IMR-90 (cell line): ENCODE data around the gene C17orf50. TPM values are rescaled to one million over a fixed set of nuclear protein-coding genes. Genes with fewer than 3 reads are reported as not detected.

Experiments used
- ATAC-seq: fragments of 200-7000 bp; cut with Tn5 transposase; 2 replicates; pipeline ENCODE4 v1.9.1; 2020; ENCODE audit warnings: low read depth, mild to moderate bottlenecking, moderate library complexity
- BruUV-seq: library from RNA; stranded (reverse); fragments of 400-500 nt; replicated peaks from 2 replicates; lab custom pipeline; 2021; lab: Mats Ljungman, UMichigan
- CTCF ChIA-PET: fragments of 300-600 bp; formaldehyde crosslinking; extraction: SDS; loops from one replicate; lab custom pipeline; 2021; ENCODE audit warnings: antibody characterized with exemption; lab: Yijun Ruan, JAX
- POLR2A ChIA-PET: fragments of 300-600 bp; sonication (Branson Sonifier 250); formaldehyde crosslinking; loops from one replicate; lab custom pipeline; 2022; ENCODE audit warnings: antibody characterized with exemption; ENCODE audit not compliant: unreplicated experiment; lab: Charles Lee
- DNase-seq: peaks from one replicate; pipeline ENCODE4 v3.0.0; 2013
- H2AFZ ChIP-seq: replicated peaks from 2 replicates; pipeline ENCODE3; 2013; ENCODE audit warnings: low read length, mild to moderate bottlenecking; ENCODE audit not compliant: poor library complexity
- H2AK5ac ChIP-seq: 2 replicates; pipeline ENCODE4 v1.6.1; 2013; ENCODE audit warnings: low read depth, low read length, inconsistent platforms
- H2AK9ac ChIP-seq: replicated peaks from 2 replicates; pipeline ENCODE3; 2013; ENCODE audit warnings: mild to moderate bottlenecking, low read depth, low read length, moderate library complexity; ENCODE audit not compliant: poor library complexity
- H2BK120ac ChIP-seq: 2 replicates; pipeline ENCODE4 v1.6.1; 2013; ENCODE audit warnings: low read depth, low read length, inconsistent platforms
- H2BK15ac ChIP-seq: 3 replicates; pipeline ENCODE4 v1.6.1; 2013; ENCODE audit warnings: low read depth, low read length, inconsistent platforms
- H2BK20ac ChIP-seq: 2 replicates; pipeline ENCODE4 v1.6.1; 2013; ENCODE audit warnings: low read depth, mild to moderate bottlenecking, inconsistent platforms, low read length, moderate library complexity
- H2BK5ac ChIP-seq: 2 replicates; pipeline ENCODE4 v1.6.1; 2013; ENCODE audit warnings: mild to moderate bottlenecking, low read depth, low read length, inconsistent platforms; ENCODE audit not compliant: poor library complexity, severe bottlenecking
- H3K14ac ChIP-seq: replicated peaks from 2 replicates; pipeline ENCODE4 v1.6.1; 2013; ENCODE audit warnings: low read depth, low read length, inconsistent platforms
- H3K18ac ChIP-seq: 2 replicates; pipeline ENCODE4 v1.6.1; 2013; ENCODE audit warnings: low read depth, low read length, control low read depth
- H3K23ac ChIP-seq: 2 replicates; pipeline ENCODE4 v1.6.1; 2013; ENCODE audit warnings: low read depth, low read length, inconsistent platforms
- H3K27ac ChIP-seq: 2 replicates; pipeline ENCODE4 v1.5.1; 2013; ENCODE audit warnings: mild to moderate bottlenecking, control low read depth, low read length; ENCODE audit not compliant: insufficient read depth
- H3K27me3 ChIP-seq: 2 replicates; pipeline ENCODE4 v1.6.1; 2013; ENCODE audit warnings: low read length; ENCODE audit not compliant: control insufficient read depth, insufficient read depth
- H3K36me3 ChIP-seq: 2 replicates; pipeline ENCODE4 v1.6.1; 2013; ENCODE audit warnings: low read length, mixed read lengths; ENCODE audit not compliant: control insufficient read depth, insufficient read depth
- H3K4ac ChIP-seq: 2 replicates; pipeline ENCODE4 v1.6.1; 2013; ENCODE audit warnings: low read depth, low read length, inconsistent platforms
- H3K4me1 ChIP-seq: 2 replicates; pipeline ENCODE4 v1.6.1; 2013; ENCODE audit warnings: low read length, mixed read lengths; ENCODE audit not compliant: control insufficient read depth, insufficient read depth
- H3K4me2 ChIP-seq: 2 replicates; pipeline ENCODE4 v1.6.1; 2013; ENCODE audit warnings: low read depth, mild to moderate bottlenecking, control low read depth, low read length, moderate library complexity
- H3K4me3 ChIP-seq: 2 replicates; pipeline ENCODE4 v1.5.1; 2013; ENCODE audit warnings: low read depth, mild to moderate bottlenecking, control low read depth, low read length, moderate library complexity; ENCODE audit not compliant: insufficient read depth
- H3K56ac ChIP-seq: 2 replicates; pipeline ENCODE4 v1.6.1; 2013; ENCODE audit warnings: low read length, inconsistent platforms; ENCODE audit not compliant: insufficient read depth; ENCODE audit errors: extremely low read depth
- H3K79me1 ChIP-seq, 2 experiments: 2 replicates each; pipeline ENCODE4 v1.6.1; 2013; ENCODE audit warnings: low read length in 2 of 2, inconsistent platforms in 1 of 2, low read depth in 1 of 2
- H3K9ac ChIP-seq: 2 replicates; pipeline ENCODE4 v1.6.1; 2013; ENCODE audit warnings: low read depth, low read length, control low read depth
- H3K9me1 ChIP-seq: 2 replicates; pipeline ENCODE4 v1.6.1; 2013; ENCODE audit warnings: low read length, inconsistent platforms; ENCODE audit not compliant: insufficient read depth
- H3K9me3 ChIP-seq: 2 replicates; pipeline ENCODE4 v1.6.1; 2013; ENCODE audit warnings: low read length; ENCODE audit not compliant: control insufficient read depth, insufficient read depth
- H4K20me1 ChIP-seq: 2 replicates; pipeline ENCODE4 v1.6.1; 2013; ENCODE audit warnings: low read length, inconsistent platforms; ENCODE audit not compliant: insufficient read depth
- H4K5ac ChIP-seq: 2 replicates; pipeline ENCODE4 v1.6.1; 2013; ENCODE audit warnings: mild to moderate bottlenecking, low read depth, low read length, control low read depth
- H4K8ac ChIP-seq, 2 experiments: 2 replicates each; pipeline ENCODE4 v1.6.1; 2013; ENCODE audit warnings: low read depth in 2 of 2, low read length in 2 of 2, control low read depth in 1 of 2, inconsistent platforms in 1 of 2
- H4K91ac ChIP-seq: 2 replicates; pipeline ENCODE4 v1.6.1; 2013; ENCODE audit warnings: low read depth, low read length, inconsistent platforms; ENCODE audit not compliant: insufficient read depth
- BHLHE40 ChIP-seq: fragments of 150-350 bp; IDR thresholded peaks from 2 replicates; pipeline ENCODE4 v1.6.1; 2016; ENCODE audit warnings: mild to moderate bottlenecking, low read depth, low read length
- CEBPB ChIP-seq: IDR thresholded peaks from 2 replicates; pipeline ENCODE4 v1.6.1; 2012; ENCODE audit warnings: low read depth, low read length, improper control_type of control experiment
- CTCF ChIP-seq: conservative IDR thresholded peaks from 2 replicates; pipeline ENCODE4 v1.5.1; 2012; ENCODE audit warnings: mild to moderate bottlenecking, low read depth, low read length, improper control_type of control experiment
- ELK1 ChIP-seq: fragments of 150-350 bp; IDR thresholded peaks from 2 replicates; pipeline ENCODE4 v1.6.1; 2016; ENCODE audit warnings: low read depth, mild to moderate bottlenecking, low read length, moderate library complexity, borderline replicate concordance
- MAFK ChIP-seq: IDR thresholded peaks from 2 replicates; pipeline ENCODE4 v1.6.1; 2012; ENCODE audit warnings: low read depth, low read length, improper control_type of control experiment
- MAZ ChIP-seq: IDR thresholded peaks from 2 replicates; pipeline ENCODE4 v1.6.1; 2012; ENCODE audit warnings: low read depth, mild to moderate bottlenecking, low read length, improper control_type of control experiment, moderate library complexity, borderline replicate concordance
- MXI1 ChIP-seq: IDR thresholded peaks from 2 replicates; pipeline ENCODE4 v1.6.1; 2012; ENCODE audit warnings: low read depth, mild to moderate bottlenecking, low read length, moderate library complexity, borderline replicate concordance
- NFE2L2 ChIP-seq: fragments of 150-350 bp; IDR thresholded peaks from 2 replicates; pipeline ENCODE4 v1.6.1; 2016; ENCODE audit warnings: low read depth, mild to moderate bottlenecking, low read length
- POLR2A ChIP-seq: IDR thresholded peaks from 2 replicates; pipeline ENCODE4 v1.6.1; 2012; ENCODE audit warnings: mild to moderate bottlenecking, low read depth, low read length
- RAD21 ChIP-seq: IDR thresholded peaks from 2 replicates; pipeline ENCODE4 v1.6.1; 2012; ENCODE audit warnings: low read length, improper control_type of control experiment
- RCOR1 ChIP-seq: IDR thresholded peaks from 2 replicates; pipeline ENCODE4 v1.6.1; 2012; ENCODE audit warnings: mild to moderate bottlenecking, low read length, improper control_type of control experiment; ENCODE audit not compliant: insufficient replicate concordance
- RFX5 ChIP-seq: IDR thresholded peaks from 2 replicates; pipeline ENCODE4 v1.8.0; 2012; ENCODE audit warnings: low read depth, mild to moderate bottlenecking, low read length, moderate library complexity
- SMC3 ChIP-seq: fragments of 150-350 bp; IDR thresholded peaks from 2 replicates; pipeline ENCODE4 v1.6.1; 2016; ENCODE audit warnings: low read depth, mild to moderate bottlenecking, antibody characterized with exemption, low read length, moderate library complexity
- USF2 ChIP-seq: fragments of 150-350 bp; IDR thresholded peaks from 2 replicates; pipeline ENCODE4 v1.6.1; 2017; ENCODE audit warnings: mild to moderate bottlenecking, antibody characterized with exemption, low read length, low read depth
- WGBS, 2 experiments: methylation state at CpG; one replicate each; pipeline versions ENCODE4 v1.1.5 to v1.1.7; 2013; ENCODE audit warnings: missing lambda C conversion rate in 2 of 2; ENCODE audit not compliant: insufficient read length in 1 of 2; ENCODE audit errors: extremely low coverage in 2 of 2; 5-methylcytosine and 5-hydroxymethylcytosine counted together
- dilution Hi-C: fragments of 300-500 bp; cut with HindIII; formaldehyde crosslinking; loops from one replicate; pipeline ENCODE4 v1.14.3; 2018; ENCODE audit warnings: low sequenced_read_pairs; ENCODE audit not compliant: unreplicated experiment
- in situ Hi-C: fragments of 300-500 bp; cut with MboI; formaldehyde crosslinking; loops from 3 replicates; pipeline ENCODE4 v1.14.3; 2019; ENCODE audit warnings: low sequenced_read_pairs, inconsistent platforms, mixed read lengths
- intact Hi-C: fragments of 100-400 bp; cut with micrococcal nuclease; formaldehyde crosslinking; loops from 2 replicates; pipeline ENCODE4 v1.10.0; 2022
- polyA plus RNA-seq, 3 experiments: library from polyadenylated mRNA; depleted of rRNA; stranded (reverse); fragments of >200 nt; gene quantifications; 2 replicates each; pipeline ENCODE4 v1.2.3, GENCODE V29; 2012; ENCODE audit warnings: low replicate concordance in 1 of 3
- total RNA-seq: library from RNA; depleted of rRNA; stranded (reverse); fragments of >200 nt; gene quantifications from 2 replicates; pipeline ENCODE4 v1.2.3, GENCODE V29; 2012

C17orf50 gene
- total and polyA plus RNA-seq, 2 of the 4 experiments (the other 2 are of a cell fraction): not detected

GRCh38 chr17:35747540-35748017 is 13.1 kb upstream of the C17orf50 start:
- Histone ChIP-seq H4K20me1 (peaks cover 6% of the 10 kb centered on the region), H4K91ac (no peak overlapping the region), H2BK20ac (no peak overlapping the region), H2BK15ac (no peak overlapping the region), H2BK120ac (no peak overlapping the region), H2AK9ac (no peak overlapping the region), H3K36me3 (no peaks in the 10 kb centered on the region), H3K23ac (no peak overlapping the region), H3K4ac (no peak overlapping the region), H3K9me3 (no peaks in the 10 kb centered on the region), H4K8ac (no peak overlapping the region), H3K18ac (no peak overlapping the region), H3K79me1 (no peaks in the 10 kb centered on the region), H3K14ac (no peak overlapping the region), H3K56ac (no peak overlapping the region), H2AK5ac (no peak overlapping the region), H3K9me1 (peaks cover 2% of the 10 kb centered on the region; the same call in 1 of the 2 replicates), H3K4me3 (no peak overlapping the region), H3K4me1 (peaks cover 8% of the 10 kb centered on the region; the same call in 1 of the 2 replicates), H4K5ac (no peak overlapping the region), H3K4me2 (no peak overlapping the region), H2AFZ (peak overlapping the region; percentile 0), H3K27me3 (peaks cover 41% of the 10 kb centered on the region), H2BK5ac (no peak overlapping the region), H3K27ac (no peak overlapping the region), H3K9ac (no peak overlapping the region)
- POLR2A ChIA-PET: no interaction called here
- no TSS peak for BruUV-seq
- CTCF ChIA-PET: interaction anchor here (0.6 to 1.4 kb wide), 12 partner anchors 17 to 207 kb away, joined by 3 to 11 read pairs (median 3); no protein-coding TSS in a partner anchor
- ATAC-seq (peak; percentile 92), DNase-seq (peak; percentile 75)
- dilution Hi-C loops (no loop called here), intact Hi-C loops (loop anchor here (1.0 to 10.0 kb wide), 6 partner anchors 134 to 575 kb away; partner anchors contain the start of genes SLFN12 and SLFN5), in situ Hi-C loops (loop anchor here (25.0 kb wide), 1 partner anchor 385 kb away; the partner anchor contains the start of gene SLFN11)
- TF ChIP-seq BHLHE40 (no peak), MXI1 (no peak), NFE2L2 (no peak), MAFK (peak; percentile 20; the same call in 1 of the 2 replicates), ELK1 (no peak), USF2 (no peak), MAZ (0 out of 2 replicates have a peak, but pooled peaks have one; percentile 26), RAD21 (peak; percentile 97), CTCF (peak; percentile 92), POLR2A (peak; percentile 49; the same call in 1 of the 2 replicates), RCOR1 (no peak), RFX5 (no peak), CEBPB (no peak), SMC3 (peak; percentile 88)
- 0% methylated on average over 4 of the region's 12 CpGs; no CpG with 5 or more reads in 1 of the 2 experiments for WGBS, 2 experiments
